ENCODE data around the gene ADGRA1. TPM values are rescaled to one million over a fixed set of nuclear protein-coding genes. Genes with fewer than 3 reads are reported as not detected.

ADGRA1 gene
- polyA plus RNA-seq, 3 donors = not detected

GRCh38 chr10:133062085-133062484 lies 25.6 kb upstream of the ADGRA1 start:
- Mint-ChIP-seq H3K9me3 (peaks cover 0 to 14% (median 1%) of the 10 kb centered on the region in 7 donors), H3K4me3 (no peak overlapping the region), H3K36me3 (no peaks in the 10 kb centered on the region), H3K4me1 (peaks cover 3% of the 10 kb centered on the region), H3K27ac (no peak overlapping the region), H3K27me3 (ENCODE audit: low read depth in 3 of 3) (peaks cover 6 to 10% (median 8%) of the 10 kb centered on the region in 3 donors)
- H3K4me1 ChIP-seq (ENCODE audit: control insufficient read depth in 1 of 2, insufficient read depth in 2 of 2, low read length in 2 of 2) = peaks cover 0 to 6% of the 10 kb centered on the region in 2 donors
- no peak overlapping the region for H3K27ac ChIP-seq (ENCODE audit: low read depth in 1 of 2, low read length in 2 of 2)
- no peaks in the 10 kb centered on the region for H4K20me1 ChIP-seq (ENCODE audit: insufficient read depth, low read length)
- H3K4me3 ChIP-seq (replicated peaks in 1 of 3; ENCODE audit: low read depth in 2 of 3, low read length in 3 of 3) = no peak overlapping the region
- no peak for DNase-seq
- H3K9ac ChIP-seq (ENCODE audit: insufficient read depth, low read length, poor library complexity, severe bottlenecking) = no peak overlapping the region
- no peak overlapping the region for H3K4me2 ChIP-seq (replicated peaks; ENCODE audit: extremely low read depth, low read length, poor library complexity, severe bottlenecking)
- 96% methylated on average over 23 of the region's 23 CpGs for WGBS (ENCODE audit: insufficient coverage)
- no peaks in the 10 kb centered on the region for H3K27me3 ChIP-seq (ENCODE audit: control insufficient read depth in 2 of 2, insufficient read depth in 2 of 2, low read length in 2 of 2)
- H3K36me3 ChIP-seq (replicated peaks in 1 of 2; ENCODE audit: control insufficient read depth in 1 of 2, insufficient read depth in 2 of 2, low read length in 2 of 2) = no peaks in the 10 kb centered on the region
- TF ChIP-seq CTCF (IDR thresholded peaks at IDR 0.05) = no peak
- intact Hi-C loops (cut with micrococcal nuclease) = no loop called here
- H2AFZ ChIP-seq (ENCODE audit: insufficient read depth, low read depth, low read length, poor library complexity, severe bottlenecking) = no peak overlapping the region
- no peaks in the 10 kb centered on the region for H3K79me2 ChIP-seq (ENCODE audit: insufficient read depth, low read length)
- no peaks in the 10 kb centered on the region for H3K9me3 ChIP-seq (replicated peaks in 1 of 2; ENCODE audit: control insufficient read depth in 1 of 2, insufficient read depth in 1 of 2, low read length in 2 of 2)

GRCh38 chr10:133062635-133063034 lies 25.1 kb upstream of the ADGRA1 start:
- no peaks in the 10 kb centered on the region for H3K27me3 ChIP-seq (ENCODE audit: control insufficient read depth in 2 of 2, insufficient read depth in 2 of 2, low read length in 2 of 2)
- H2AFZ ChIP-seq (ENCODE audit: insufficient read depth, low read depth, low read length, poor library complexity, severe bottlenecking) = no peak overlapping the region
- Mint-ChIP-seq H3K36me3 (no peaks in the 10 kb centered on the region), H3K4me1 (peaks cover 3% of the 10 kb centered on the region), H3K27ac (no peak overlapping the region), H3K9me3 (peaks cover 0 to 14% (median 1%) of the 10 kb centered on the region in 7 donors), H3K27me3 (ENCODE audit: low read depth in 3 of 3) (peaks cover 3 to 9% (median 8%) of the 10 kb centered on the region in 3 donors), H3K4me3 (no peak overlapping the region)
- H3K36me3 ChIP-seq (replicated peaks in 1 of 2; ENCODE audit: control insufficient read depth in 1 of 2, insufficient read depth in 2 of 2, low read length in 2 of 2) = no peaks in the 10 kb centered on the region
- no peaks in the 10 kb centered on the region for H3K79me2 ChIP-seq (ENCODE audit: insufficient read depth, low read length)
- H3K4me1 ChIP-seq (ENCODE audit: control insufficient read depth in 1 of 2, insufficient read depth in 2 of 2, low read length in 2 of 2) = peaks cover 0 to 6% of the 10 kb centered on the region in 2 donors
- no peak overlapping the region for H3K4me2 ChIP-seq (replicated peaks; ENCODE audit: extremely low read depth, low read length, poor library complexity, severe bottlenecking)
- TF ChIP-seq CTCF (IDR thresholded peaks at IDR 0.05) = no peak
- no peak for DNase-seq
- no peak overlapping the region for H3K27ac ChIP-seq (ENCODE audit: low read depth in 1 of 2, low read length in 2 of 2)
- H3K9ac ChIP-seq (ENCODE audit: insufficient read depth, low read length, poor library complexity, severe bottlenecking) = no peak overlapping the region
- intact Hi-C loops (cut with micrococcal nuclease) = no loop called here
- 37% methylated on average over 15 of the region's 23 CpGs for WGBS (ENCODE audit: insufficient coverage)
- H4K20me1 ChIP-seq (ENCODE audit: insufficient read depth, low read length) = no peaks in the 10 kb centered on the region
- no peaks in the 10 kb centered on the region for H3K9me3 ChIP-seq (replicated peaks in 1 of 2; ENCODE audit: control insufficient read depth in 1 of 2, insufficient read depth in 1 of 2, low read length in 2 of 2)
- no peak overlapping the region for H3K4me3 ChIP-seq (replicated peaks in 1 of 3; ENCODE audit: low read depth in 2 of 3, low read length in 3 of 3)

All from CD14-positive monocyte (primary cell).